HL-60/S4 treated with phorbol 12-myristate 13-acetate at 8.2 ng/mL for 4 days and 3 days (cell line): Measurements from ENCODE around the gene UMODL1.
"Not testable (repeated sequence)": the region's sequence is repeated elsewhere in the genome, so short reads cannot be mapped to it uniquely, and the experiment has no call there.

Source experiments
- in situ Hi-C: fragments of 300-500 bp; cut with MboI; formaldehyde crosslinking; loops from 2 replicates; pipeline ENCODE4 v1.15.0; 2022; ENCODE audit warnings: low sequenced_read_pairs

UMODL1 gene

DNA sequence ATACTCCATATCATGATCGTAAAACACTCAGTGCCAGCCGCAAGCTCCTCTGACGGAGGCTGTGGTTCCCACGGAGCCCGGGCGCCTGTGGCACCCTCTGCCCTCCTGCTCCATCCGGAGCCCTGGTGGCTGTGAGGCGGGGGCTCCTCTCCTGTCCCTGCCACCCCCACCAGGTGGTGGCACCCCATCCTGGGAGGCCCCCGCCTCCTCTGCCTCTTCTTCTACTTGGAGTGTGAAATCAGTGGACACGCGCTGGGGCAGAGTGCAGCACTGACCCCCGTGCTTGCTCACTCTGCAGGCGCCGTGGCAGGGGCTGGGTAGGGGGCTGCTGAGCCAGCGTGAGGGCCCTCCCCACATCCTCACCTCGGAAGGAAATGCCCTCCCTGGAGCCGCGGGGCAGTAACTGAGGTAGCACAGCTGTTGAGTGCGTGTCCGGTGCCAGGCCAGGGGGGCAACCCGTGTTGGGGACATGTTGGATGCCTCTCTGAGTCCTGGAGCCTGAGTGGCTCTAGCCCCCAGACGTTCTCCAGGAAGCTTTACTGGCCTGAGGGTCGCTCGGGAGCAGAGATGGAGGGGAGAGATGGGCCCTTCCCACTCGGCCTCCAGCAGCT is 89.1 kb downstream of the UMODL1 start:
- in situ Hi-C loops, result no loop called here

DNA sequence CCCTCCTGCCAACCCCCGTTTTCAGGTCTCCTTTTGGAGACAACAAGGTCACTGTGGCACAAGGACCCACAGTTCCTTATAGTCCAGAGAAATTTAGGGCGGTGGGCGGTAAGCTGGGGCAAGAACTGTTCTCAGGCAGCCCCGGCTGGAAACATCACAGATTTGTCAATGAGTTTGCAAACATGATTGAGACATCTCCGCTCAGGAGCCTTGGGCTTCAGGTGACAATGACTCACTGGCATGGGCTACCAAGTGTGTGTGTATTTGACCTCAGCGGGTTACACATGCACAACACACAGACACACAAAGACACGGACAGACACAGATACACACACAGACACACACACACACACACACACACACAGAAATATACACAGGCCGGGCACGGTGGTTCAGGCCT is 89.6 kb downstream of the UMODL1 start:
- in situ Hi-C loops, result no loop called here

DNA sequence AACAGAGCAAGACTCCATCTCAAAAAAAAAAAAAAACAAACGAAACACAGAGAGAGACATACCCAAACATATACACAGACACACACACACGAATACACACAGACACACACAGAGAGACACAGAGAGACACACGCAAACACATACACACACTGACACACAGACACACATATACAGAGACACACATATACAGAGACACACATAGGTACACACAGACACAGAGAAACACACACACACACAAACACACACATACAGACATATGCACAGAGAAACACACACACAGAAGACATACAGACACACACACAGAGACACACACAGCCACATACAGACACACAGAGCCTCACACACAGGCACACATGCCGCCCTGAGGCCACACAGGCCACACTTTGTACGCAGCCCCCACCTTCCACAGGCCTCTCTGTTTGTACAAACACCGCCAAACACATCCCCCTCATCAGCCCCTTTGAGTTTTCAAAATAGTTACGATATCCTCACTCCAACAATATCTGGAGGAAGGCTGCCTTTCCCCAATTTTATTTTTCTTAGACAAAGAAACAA is 90.4 kb downstream of the UMODL1 start:
- in situ Hi-C loops, result no loop called here

DNA sequence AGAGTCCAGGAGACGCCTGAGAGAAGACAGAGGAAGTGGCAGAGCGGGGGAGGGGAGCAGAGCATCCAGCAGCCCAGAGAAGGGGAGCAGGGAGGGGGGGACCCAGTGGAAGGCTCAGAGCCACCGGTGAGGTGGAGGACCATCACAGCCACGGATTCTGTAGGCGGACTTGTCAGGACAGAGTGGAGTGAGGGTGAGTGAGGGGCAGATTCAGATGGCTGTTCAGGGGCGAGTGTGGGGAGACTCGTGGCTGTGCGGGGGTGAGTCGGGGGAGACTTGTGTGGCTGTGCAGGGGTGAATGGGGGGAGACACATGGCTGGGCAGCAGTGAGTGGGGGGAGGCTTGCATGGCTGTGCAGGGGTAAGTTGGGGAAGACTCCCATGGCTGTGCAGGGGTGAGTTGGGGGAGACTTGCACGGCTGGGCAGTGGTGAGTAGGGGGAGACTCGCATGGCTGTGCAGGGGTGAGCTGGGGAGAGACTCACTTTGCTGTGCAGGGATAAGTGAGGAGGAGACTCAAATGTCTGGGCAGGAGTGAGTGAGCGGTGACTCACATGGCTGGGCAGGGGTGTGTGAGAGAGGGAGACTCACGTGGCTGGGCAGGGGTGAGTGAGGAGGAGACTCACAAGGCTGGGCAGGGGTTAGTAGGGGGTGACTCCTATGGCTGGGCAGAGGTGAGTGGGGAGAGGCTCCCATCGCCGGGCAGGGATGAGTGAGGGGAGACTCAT is 91.0 kb downstream of the UMODL1 start:
- in situ Hi-C loops, result no loop called here

DNA sequence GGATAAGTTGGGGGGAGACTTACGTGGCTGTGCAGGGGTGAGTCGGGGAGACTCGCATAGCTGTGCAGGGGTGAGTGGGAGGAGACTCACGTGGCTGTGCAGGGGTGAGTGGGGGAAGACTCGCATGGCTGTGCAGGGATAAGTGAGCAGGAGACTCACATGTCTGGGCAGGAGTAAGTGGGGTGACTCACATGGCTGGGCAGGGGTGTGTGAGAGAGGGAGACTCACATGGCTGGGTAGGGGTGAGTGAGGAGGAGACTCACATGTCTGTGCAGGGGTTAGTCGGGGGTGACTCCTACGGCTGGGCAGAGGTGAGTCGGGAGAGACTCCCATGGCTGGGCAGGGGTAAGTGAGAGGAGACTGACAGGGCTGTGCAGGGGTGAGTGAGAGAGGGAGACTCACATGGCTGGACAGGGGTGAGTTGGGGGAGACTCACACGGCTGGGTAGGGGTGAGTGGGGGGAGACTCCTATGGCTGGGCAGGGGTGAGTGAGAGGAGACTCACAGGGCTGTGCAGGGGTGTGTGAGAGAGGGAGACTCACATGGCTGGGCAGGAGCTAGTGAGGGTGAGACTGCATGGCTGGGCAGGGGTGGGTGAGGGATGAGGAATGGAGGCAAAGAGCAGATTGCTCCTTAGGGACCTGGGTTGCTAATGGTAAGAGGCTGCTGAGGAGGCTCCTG is 91.9 kb downstream of the UMODL1 start:
- in situ Hi-C loops, result no loop called here

DNA sequence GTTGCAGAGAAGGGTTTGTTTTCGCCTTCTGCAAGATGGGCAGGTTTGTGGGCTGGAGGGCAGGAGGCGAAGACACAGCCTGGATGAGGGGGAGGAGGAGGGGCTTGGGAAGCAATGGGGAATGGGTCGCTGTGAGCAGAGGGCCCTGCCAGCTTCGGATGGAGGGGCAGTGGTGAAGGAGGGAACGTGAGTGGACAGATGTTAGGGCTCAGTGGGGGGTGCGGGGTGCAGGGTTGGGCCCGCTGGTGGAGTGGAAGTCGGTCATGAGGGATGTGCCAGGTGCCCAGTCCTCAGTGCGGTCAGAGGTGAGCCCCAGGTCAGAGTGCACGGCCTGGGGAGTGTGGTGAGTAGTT is 92.4 kb downstream of the UMODL1 start:
- in situ Hi-C loops, result no loop called here

DNA sequence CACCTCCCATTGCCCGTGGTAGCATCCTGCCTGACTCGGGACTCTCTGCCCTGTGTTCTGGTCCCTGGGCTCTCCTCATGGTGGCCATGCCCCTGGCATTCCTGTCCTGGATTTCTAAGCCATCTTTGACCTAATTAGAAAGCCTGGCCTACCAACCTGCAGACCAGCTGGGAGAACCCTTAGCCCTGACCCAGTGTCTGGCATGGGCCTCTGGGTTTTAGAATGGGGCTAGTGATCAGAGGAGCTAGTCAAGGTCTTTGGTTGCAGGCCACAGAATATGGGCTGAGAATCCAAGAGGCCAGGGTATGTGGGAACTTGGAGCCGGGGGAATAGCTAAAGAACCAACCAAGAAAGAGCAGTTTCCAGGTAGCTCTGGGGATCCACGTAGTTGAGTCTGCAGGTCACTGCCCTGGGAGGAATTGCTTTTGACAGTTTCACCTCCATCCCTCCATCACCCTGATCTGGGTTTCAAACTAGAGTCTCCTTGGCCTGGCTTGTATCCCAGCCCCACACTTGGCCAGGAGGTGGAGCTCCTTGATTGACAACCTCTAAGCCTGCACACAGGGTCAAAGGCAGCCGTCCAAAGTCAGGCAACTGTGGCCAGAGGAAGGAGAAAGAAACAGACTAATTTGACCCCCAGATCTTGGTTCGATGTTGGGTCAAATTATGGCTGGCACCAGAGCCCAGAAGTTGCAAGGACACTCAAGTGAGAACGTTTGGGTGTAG is 93.1 kb downstream of the UMODL1 start:
- in situ Hi-C loops, result no loop called here

DNA sequence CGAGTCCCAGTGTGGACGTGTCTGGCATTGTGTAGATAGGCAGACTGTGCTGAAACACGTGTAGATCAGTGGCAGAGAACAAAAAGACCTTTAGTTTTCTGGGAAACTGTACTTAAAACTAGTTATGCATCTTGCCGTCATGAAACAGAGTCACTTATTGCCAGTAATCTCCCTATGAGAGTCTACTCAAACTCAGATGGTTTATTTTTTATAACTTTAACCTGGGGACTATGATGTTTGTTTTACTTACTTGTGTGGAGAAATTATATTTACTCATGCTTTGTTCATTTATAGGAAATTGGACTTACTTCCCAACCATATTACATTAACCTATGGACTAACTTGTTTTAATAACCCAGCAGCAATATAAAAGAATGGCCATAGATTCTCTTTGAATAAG is 93.7 kb downstream of the UMODL1 start:
- in situ Hi-C loops, result no loop called here

DNA sequence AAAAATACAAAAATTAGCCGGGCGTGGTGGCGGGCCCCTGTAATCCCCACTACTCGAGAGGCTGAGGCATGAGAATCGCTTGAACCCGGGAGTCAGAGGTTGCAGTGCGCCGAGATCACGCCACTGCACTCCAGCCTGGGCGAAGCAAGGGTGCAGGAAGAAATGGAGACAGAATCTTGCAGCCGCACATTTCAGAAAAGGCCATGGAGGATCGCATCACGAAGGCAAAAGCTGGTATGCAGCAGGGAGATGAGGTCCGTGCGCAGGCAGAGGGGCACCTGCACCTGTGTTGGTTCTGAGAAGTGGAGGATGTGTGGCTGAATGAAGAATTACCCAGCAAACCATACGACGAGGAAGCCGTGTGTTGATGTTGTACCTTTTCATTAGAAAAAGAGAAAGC is 94.8 kb downstream of the UMODL1 start:
- in situ Hi-C loops, result no loop called here

DNA sequence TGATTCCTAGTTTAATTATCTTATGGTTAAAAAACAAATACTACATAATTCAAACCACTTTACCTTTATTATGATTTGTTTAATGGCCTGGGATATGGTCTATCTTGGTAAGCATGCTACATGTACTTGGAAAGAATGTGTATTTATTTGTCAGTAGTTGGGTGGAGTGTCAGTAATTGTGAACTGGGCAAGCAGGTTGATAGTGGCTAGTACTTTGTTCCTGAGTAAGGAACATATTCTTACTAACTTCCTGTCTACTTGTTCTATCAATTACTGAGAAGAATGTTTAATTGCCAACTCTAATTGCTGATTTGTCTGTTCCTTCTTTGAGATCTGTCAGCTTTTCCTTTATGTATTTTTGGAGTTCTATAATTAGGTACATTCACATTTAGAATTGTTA is 98.6 kb downstream of the UMODL1 start:
- in situ Hi-C loops, result no loop called here

DNA sequence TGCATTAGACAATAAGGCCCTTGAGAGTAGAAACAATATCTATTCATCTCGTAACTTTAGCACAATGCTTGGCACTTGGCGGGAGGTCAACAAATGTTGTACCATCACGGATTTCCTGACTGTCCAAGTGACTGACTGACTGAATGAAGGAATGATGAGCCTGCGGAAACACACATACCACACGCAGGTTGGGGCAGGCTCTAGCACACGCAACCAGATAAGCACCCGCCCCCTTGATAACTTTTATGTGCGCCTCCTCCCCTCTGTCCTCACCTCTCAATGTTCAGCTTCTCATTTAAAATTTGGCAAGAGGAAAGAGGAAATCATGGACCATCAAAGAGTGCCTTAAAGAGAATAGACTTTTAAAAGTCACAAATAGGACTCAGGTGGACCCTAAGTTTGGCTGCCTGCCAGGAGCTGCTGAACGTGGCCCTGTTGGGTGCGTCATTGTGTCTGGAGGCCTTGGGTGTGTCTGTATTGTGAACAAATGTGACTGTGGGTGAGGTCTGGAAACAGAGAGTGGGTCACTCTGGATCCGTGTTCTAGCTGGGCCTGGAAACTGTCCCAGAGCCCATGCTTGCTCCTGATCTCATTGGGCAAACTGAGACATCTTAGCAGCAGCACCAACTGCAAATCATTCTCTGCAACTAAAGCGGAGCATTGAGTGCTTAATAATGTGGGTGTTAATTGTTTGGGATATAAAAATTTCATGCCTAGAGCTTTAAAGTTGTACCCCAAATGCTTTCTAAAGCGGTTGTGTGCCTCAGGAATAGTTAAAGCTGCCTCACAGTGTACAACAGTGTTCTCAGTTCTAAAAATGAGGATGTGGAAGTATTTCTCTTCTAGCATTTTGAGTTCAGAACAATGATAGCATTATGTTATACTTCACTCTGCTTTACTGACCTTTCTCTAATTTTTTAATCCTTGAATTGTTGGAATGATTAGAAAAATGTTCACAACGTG is 100.3 kb downstream of the UMODL1 start:
- in situ Hi-C loops, result no loop called here

DNA sequence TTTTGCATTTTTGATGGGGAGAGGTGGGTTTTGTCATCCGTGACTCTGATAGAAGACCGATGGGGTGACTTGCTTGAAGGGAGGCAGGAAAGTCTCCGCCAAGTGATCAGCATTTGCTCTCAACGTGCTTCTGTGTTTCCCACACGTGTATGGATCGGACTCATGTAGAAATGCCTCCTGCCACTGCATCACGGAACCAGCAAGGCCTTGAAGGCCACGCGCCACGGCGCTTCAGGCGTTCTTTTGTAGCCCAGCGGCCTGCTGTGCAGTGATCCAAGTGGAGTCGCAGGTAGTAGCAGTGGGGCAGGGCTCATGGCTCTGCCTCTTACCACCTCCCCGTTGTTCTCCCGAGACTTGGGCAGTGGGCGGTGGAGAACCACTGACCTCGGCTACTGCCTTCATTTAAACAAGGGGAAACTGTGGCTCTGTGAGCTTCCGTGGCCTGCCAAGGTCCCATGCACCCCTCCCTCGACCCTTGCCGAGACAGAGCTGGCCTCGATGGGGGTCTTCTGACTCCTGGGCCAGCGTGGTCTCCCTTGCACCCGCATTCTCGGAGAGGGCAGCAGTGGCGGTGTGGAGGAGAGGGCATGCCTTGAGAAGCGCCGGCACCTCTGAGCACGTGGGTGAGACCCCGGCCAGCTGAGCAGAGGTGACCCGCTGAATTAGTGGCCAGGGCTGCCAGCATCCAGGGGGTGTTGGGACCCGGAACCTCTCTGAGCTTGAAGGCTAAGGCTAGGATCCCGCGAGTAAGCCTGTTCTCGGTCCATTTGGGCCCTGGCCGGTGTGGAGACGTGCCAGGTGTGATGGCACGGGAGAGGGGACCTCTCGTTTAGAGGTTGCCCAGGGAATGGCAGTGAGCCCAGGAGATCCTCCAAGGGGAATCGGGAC is 101.7 kb downstream of the UMODL1 start:
- in situ Hi-C loops, result no loop called here

DNA sequence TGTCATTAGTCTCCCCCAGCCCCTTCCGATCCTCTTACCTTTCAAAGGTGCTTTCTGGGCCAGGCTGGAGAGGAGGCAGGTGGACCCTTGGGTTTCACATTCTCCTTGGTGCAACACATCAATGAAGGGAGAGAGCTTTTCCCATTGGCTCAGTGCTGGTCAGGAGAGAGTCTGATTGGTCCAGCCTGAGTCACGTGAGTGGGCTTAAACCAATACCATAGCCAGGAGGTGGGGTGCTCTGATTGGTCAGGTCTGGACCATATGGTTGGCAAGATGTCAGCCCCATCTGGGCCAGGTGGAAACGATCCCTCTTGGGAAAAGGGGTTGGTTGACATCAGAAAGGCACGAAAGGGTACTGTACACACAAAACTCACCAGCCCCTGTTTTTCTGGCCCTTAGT is 103.1 kb downstream of the UMODL1 start:
- in situ Hi-C loops, result no loop called here

DNA sequence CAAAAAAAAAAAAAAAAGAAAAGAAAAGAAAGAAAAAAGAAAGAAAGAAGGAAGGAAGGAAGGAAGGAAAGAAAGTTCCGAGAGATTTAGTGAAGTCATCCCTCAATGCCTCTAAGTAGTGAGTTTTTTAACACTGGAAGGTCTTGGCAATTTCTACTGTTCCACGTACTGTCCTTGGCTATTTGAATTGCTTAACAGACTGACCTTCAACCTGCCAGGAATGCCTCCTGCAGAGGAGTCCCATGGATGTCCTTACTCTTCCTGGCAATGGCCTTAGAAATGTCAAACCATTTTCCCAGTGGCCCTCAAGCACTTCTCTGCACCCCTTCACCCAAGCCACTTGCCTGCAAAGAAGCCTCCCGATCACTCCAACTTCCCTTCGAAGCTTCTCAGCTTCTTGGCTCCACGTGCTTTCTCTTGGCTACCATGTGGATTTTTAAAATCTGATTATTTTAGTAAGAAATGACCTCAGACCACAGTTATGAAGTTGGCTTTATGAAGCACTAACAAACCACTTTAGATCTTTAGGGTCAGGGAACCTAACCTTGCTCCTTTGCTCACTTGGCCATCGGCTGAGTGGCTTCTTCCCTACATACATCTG is 104.1 kb downstream of the UMODL1 start:
- in situ Hi-C loops, result no loop called here

DNA sequence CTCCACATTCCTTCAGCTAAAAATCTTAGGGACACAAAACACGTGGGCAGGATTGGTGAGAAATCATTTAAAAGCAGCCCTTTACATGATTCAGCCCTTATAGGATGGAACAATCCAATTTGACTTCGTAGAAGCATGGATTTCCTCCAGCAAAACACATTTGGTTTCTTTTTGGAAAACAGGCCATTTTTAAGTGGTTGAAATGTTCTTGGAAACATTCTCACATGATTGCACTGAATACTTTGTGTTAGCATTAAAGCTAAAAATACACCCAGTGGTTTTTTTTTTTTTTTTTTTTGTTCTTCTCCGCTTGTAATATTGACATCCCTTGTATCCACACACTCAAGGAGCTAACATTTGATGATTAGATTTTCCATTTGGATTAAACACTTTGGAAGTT is 105.7 kb downstream of the UMODL1 start:
- in situ Hi-C loops, result no loop called here

DNA sequence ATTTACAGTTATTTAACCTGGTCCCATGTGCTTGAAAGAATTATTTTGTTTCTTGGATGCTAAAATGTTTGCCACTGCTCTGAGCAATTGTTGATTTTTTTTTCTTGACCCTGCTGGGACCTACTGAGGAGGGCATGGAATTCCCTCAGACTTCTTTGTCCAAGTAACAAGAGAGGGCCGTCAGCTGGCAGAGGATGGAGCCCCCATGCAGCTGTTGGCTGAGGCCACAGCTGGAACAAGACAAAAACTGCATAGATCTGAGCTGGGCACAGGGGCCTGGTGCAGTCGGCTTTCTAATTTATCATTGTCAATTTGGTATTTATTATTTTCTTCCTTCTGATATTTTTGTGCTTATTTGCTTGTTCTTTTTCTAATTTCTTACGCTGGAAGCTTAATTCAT is 108.2 kb downstream of the UMODL1 start:
- in situ Hi-C loops, result no loop called here

DNA sequence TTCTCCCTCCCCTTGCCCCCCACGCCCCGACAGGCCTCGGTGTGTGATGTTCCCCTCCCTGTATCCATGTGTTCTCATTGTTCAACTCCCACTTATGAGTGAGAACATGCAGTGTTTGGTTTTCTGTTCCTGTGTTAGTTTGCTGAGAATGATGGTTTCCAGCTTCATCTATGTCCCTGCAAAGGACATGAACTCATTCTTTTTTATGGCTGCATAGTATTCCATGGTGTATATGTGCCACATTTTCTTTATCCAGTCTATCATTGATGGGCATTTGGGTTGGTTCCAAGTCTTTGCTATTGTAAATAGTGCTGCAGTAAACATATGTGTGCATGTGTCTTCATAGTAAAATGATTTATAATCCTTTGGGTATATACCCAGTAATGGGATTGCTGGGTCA is 108.9 kb downstream of the UMODL1 start:
- in situ Hi-C loops, result not testable (repeated sequence)

DNA sequence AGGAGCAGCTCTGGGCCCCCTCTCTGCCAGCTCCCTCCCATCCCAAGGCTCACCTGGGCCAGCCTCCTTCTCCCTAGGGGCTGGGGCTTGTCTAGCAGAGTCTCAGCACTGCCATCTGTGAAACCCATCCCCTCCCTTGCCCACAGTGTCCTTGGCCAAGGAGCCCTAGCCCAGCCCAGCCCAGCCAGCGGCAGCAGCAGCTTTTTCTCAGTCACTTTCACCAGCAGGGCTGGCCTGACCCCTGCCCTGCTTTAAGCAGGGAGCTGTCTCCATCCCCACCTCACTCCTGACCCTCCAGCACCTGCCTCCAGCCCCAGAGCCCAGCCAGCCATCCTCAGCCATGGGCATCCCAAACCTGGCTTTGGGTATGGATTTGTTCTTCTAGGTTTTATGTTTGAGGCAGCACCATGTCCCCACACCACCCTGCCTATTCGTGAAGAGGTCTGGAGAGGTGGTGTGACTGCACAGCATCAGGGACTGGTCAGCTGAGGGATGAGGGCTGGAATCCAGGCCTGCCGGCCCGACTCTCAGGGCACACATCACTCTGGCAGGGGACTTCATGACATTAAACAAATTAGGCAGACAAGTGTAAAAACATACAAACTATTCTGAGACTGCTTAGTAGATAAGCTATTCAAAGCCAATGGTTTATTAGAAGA is 111.7 kb downstream of the UMODL1 start:
- in situ Hi-C loops, result no loop called here
